ENCODE results near the gene ANKRD22. TPM values are rescaled to one million over a fixed set of nuclear protein-coding genes. Genes with fewer than 3 reads are reported as not detected.

ANKRD22 gene
- not detected in 2 replicates for total RNA-seq (2011; cell fraction: chromatin; rRNA removed; ENCODE audit: low replicate concordance)
- total RNA-seq (2011; cell fraction: nucleolus; rRNA removed), result not detected in 2 replicates
- total RNA-seq (2011; cell fraction: nucleoplasm; rRNA removed), result not detected in 2 replicates
- not detected in 2 replicates for total RNA-seq (2014; rRNA removed)
- total RNA-seq (2014; rRNA removed; fragmentation: Illumina TruSeq; extraction: Trizol), result not detected in 2 replicates
- total RNA-seq (2015; rRNA removed; fragmentation: Illumina TruSeq; extraction: Trizol), result not detected in 2 replicates
- not detected in 2 replicates for total RNA-seq (2021)
- not detected in 2 replicates for polyA plus RNA-seq (2011; rRNA removed)
- polyA plus RNA-seq (2011; cell fraction: cytosol; rRNA removed), result not detected in 2 replicates
- polyA plus RNA-seq (2011; cell fraction: nucleus; rRNA removed), result not detected in 2 replicates
- polyA plus RNA-seq (2012), result not detected in 2 replicates
- polyA plus RNA-seq (2014; fragmentation: Illumina TruSeq; extraction: Trizol), result not detected in 2 replicates
- not detected for polyA plus RNA-seq (2014; fragmentation: Nextera tagmentation; extraction: Ambion mirVana)
- not detected in 2 replicates for polyA plus RNA-seq (2014; rRNA removed)
- polyA minus RNA-seq (2011; rRNA and poly(A)+ RNA removed), result not detected in 2 replicates
- not detected in 2 replicates for polyA minus RNA-seq (2011; cell fraction: cytosol; rRNA and poly(A)+ RNA removed)
- polyA minus RNA-seq (2011; cell fraction: nucleus; rRNA and poly(A)+ RNA removed), result not detected in 2 replicates
- Bru-seq, nascent RNA, result percentile 4 among the genes with signal in this experiment
- percentile 4 among the genes with signal in this experiment for BruChase-seq, experiment 1, labeled RNA remaining after a 2-hour chase
- not detected for BruChase-seq, experiment 2, labeled RNA remaining after a 6-hour chase
- long read RNA-seq, experiment 1, result 0 reads
- long read RNA-seq, experiment 2, result 0 reads
- long read RNA-seq, experiment 3, result 0 reads

- no peak within 1 kb of the TSS for H3K9ac ChIP-seq (ENCODE audit: insufficient read depth in 1 of 2, low read depth in 2 of 2, low read length in 2 of 2)
- H3K9me1 ChIP-seq (ENCODE audit: control insufficient read depth, insufficient read depth, low read length), result no peaks in the 10 kb centered on the region
- H4K20me1 ChIP-seq (replicated peaks; ENCODE audit: control insufficient read depth, insufficient read depth, low read length), result no peaks in the 10 kb centered on the region
- H3K79me2 ChIP-seq (ENCODE audit: control insufficient read depth, insufficient read depth, low read length), result no peaks in the 10 kb centered on the region
- in situ Hi-C loops (cut with MboI), result no loop called here
- H3K9me3 ChIP-seq (replicated peaks; ENCODE audit: control insufficient read depth, insufficient read depth, low read depth, low read length), result no peaks in the 10 kb centered on the region
- intact Hi-C loops (cut with micrococcal nuclease), result no loop called here
- no peak for DNase-seq (ENCODE audit: extremely low read depth in 1 of 4, low spot score in 3 of 4)
- no peaks in the 10 kb centered on the region for H3K27me3 ChIP-seq (ENCODE audit: control insufficient read depth in 2 of 2, insufficient read depth in 2 of 2, low read length in 2 of 2)
- ATAC-seq, result no peak
- no peak within 1 kb of the TSS for H2AFZ ChIP-seq (ENCODE audit: low read depth, low read length)
- H3K27ac ChIP-seq (ENCODE audit: extremely low read depth, low read depth, low read length), result no peak within 1 kb of the TSS
- H3K4me2 ChIP-seq (ENCODE audit: insufficient read depth, low read length), result no peak within 1 kb of the TSS
- no peak for FAIRE-seq
- no TSS peak for BruUV-seq (replicated peaks)
- no peaks in the 10 kb centered on the region for H3K36me3 ChIP-seq (ENCODE audit: control insufficient read depth, insufficient read depth, low read length)
- no peaks in the 10 kb centered on the region for H3K4me1 ChIP-seq (replicated peaks in 1 of 2; ENCODE audit: control insufficient read depth in 2 of 2, insufficient read depth in 2 of 2, low read length in 2 of 2)
- no peak within 1 kb of the TSS for H3K4me3 ChIP-seq
- no peak for TF ChIP-seq SIX5 (IDR thresholded peaks at IDR 0.05; ENCODE audit: borderline replicate concordance in 1 of 2, insufficient read depth in 1 of 2, low read depth in 1 of 2, low read length in 2 of 2)
- no peak for TF ChIP-seq ID3 (CRISPR knock-in tag; IDR thresholded peaks at IDR 0.05)
- TF ChIP-seq ID3 (tag; IDR thresholded peaks at IDR 0.05), result no peak
- TF ChIP-seq DIDO1 (tag; IDR thresholded peaks at IDR 0.05; ENCODE audit: low read depth), result no peak
- POLR2A ChIA-PET, result no interaction called here
- WGBS (ENCODE audit: insufficient coverage, low coverage, missing lambda C conversion rate), result 3% methylated on average over 4 of the region's 5 CpGs
- CTCF ChIA-PET (ENCODE audit: low intra/inter-chr PET ratio), result no interaction called here
These were observed at the start of gene ANKRD22 for GRCh38 chr10:88851706-88852105. TSS of gene ANKRD22 (minus strand) at chr10:88851844. CDS start at chr10:88851607, 237 bp downstream.

All from K562 (cell line).